ENCODE results near the gene SNRNP27.
"Not testable (repeated sequence)": the region's sequence is repeated elsewhere in the genome, so short reads cannot be mapped to it uniquely, and the experiment has no call there.

Gene SNRNP27

GRCh38 chr2:69947325-69947931 lies 53.7 kb downstream of the SNRNP27 start:
- no peak for DNase-seq

- no peak for DNase-seq
These were observed 54.5 kb downstream of the SNRNP27 start for GRCh38 chr2:69948032-69948962.

- DNase-seq: no peak
These were observed 55.3 kb downstream of the SNRNP27 start for GRCh38 chr2:69948963-69949645.

- no peak for DNase-seq
These were observed 56.5 kb downstream of the SNRNP27 start for GRCh38 chr2:69950241-69950640.

- DNase-seq: not testable (repeated sequence)
These were observed 56.9 kb downstream of the SNRNP27 start for GRCh38 chr2:69950671-69951070.

GRCh38 chr2:69952336-69953115 lies 58.8 kb downstream of the SNRNP27 start:
- DNase-seq: no peak

GRCh38 chr2:69954084-69954483 lies 60.3 kb downstream of the SNRNP27 start:
- DNase-seq: no peak

Data from SW 1271 (cell line).